NCI-H2081 (cell line): ENCODE results near the gene ZNF407.

ENCODE experiments used
- DNase-seq, 2 experiments: peaks; one replicate each; lab custom pipeline; 2025; lab: John Stamatoyannopoulos, UW

The ZNF407 gene

DNA sequence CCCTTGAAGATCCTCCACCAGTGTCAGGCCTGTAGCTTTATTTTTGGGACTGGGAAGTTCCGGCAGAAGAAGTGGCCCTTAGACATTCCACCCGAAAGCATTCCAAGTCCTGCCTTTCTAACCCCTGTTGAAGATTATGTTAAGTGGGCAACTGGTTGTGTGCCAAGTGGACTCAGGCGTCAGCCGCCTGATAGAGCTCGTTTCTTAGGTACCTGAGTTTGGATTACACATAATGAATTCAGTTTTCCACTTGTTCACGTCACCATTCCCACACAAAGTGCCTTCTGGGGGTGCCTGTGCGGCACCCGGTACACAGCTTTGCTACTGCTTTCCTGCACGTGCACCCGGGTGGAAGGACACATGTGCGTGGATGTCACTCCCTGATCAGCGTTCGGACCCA, 454.8 kb downstream of the ZNF407 start:
- no peak for DNase-seq

DNA sequence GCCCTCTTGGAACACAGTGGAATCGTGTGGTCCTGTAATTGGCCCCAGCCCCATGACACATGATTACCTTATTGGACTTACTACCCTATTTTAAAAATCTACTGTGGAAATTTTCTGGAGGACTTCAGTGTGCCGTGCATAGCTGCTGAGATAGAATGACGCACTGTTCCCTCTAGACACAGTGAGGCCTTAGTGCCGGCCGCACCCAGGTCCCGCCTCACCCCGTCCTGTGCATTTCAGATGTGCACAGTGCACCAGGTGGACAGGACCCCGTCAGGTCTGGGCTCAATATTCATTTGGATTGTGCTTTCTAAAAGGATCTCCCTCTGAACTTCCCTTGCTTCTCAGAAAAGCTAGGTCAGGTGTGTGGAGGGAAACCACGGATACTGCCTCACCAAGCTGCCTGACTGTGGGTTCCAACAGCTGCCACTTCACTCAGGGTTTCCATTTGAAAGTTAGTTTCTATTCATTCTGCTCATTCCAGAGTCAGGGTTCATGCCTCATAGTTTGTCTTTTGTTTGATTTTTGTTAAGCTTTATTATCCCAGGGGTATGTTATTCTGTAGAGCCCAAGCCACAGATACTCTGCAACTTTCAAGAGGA, 455.5 kb downstream of the ZNF407 start:
- no peak for DNase-seq

GRCh38 chr18:75054046-75054445, 456.4 kb downstream of the ZNF407 start:
- DNase-seq: peak in 1 of 2 experiments; percentile 72

DNA sequence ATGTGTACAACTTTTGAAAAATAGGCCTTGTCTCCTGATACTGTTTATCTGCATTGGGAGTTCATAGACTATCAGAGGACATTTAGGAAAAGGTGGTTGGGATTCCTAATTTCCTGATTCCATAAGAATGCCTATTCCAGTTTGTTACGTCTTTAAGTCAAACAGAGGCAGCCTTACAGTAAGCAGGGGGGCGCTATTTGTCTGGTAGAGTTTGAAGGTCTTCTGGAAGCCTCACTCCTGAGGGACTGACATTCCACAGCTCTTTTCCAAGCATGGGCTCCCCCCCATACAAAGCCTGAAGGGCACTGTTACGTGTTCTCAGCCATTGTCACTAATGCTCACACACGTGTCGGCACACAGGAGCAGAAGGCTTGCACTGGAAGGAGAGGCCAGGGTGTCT, 456.9 kb downstream of the ZNF407 start:
- DNase-seq: no peak

DNA sequence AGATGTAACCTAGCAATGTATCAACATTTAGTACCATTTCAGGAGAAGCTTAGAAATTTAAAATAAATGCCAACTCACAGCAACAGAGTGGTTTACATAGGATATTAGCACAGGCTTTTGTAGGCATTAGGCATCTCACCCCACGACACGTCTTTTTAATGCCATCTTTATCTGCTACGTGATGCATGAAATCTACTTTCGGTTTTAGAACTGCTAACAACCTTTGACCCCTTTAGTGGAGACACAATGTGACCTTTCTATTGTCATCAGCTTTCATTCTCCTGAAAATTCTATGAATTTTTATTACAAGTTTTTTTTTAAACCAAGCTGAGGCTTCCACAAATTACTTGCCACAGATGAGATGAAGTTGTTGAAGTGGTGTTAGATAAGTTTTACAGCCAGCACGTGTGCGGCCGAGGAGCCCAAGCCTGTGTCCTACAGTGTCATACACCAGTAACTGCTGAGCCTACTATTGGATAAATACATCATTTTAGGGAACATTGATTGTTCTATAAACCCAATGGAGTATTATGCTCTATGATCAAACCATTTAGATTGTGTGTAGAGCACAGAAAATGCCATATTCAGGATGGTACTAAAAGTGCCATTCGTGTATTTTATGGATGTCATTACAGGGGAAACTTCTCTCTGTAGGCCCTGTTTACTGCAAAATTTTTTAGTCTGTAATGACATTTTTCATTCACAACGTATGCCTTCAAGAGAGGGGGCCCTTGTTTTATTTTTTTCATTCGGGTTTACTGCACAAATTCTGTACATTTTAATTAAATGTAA, 459.7 kb downstream of the ZNF407 start:
- no peak for DNase-seq

DNA sequence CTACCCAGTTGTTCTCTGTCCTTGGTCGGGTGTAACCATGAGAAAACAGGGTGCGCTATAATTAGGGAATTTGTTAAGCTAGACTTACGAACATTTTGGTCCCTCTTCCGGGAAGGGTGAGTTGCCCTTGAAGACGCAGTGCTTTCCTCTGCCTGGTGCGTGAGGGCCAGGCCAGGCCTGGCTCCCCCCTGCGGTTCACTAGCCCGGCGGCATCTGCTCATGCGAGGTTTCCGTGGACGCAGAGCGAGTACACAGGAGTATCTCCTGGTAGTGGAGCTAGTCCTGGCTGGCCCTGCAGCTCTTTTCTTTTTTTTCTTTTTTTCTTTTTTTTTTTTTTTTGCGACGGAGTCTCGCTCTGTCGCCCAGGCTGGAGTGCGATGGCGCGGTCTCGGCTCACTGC, 462.5 kb downstream of the ZNF407 start:
- no peak for DNase-seq

GRCh38 chr18:75062297-75062886, 464.7 kb downstream of the ZNF407 start:
- DNase-seq: no peak

DNA sequence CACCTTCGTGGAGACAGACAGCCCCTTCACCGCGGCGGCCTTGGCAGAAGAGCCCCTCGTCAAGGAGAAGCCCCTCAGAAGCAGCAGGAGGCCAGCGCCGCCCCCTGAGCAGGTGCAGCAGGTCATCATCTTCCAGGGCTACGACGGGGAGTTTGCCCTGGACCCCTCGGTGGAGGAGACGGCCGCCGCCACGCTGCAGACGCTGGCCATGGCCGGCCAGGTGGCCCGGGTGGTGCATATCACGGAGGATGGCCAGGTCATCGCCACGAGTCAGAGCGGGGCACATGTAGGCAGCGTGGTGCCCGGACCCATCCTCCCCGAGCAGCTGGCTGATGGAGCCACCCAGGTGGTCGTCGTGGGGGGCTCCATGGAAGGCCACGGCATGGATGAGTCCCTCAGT, 465.5 kb downstream of the ZNF407 start:
- no peak for DNase-seq

DNA sequence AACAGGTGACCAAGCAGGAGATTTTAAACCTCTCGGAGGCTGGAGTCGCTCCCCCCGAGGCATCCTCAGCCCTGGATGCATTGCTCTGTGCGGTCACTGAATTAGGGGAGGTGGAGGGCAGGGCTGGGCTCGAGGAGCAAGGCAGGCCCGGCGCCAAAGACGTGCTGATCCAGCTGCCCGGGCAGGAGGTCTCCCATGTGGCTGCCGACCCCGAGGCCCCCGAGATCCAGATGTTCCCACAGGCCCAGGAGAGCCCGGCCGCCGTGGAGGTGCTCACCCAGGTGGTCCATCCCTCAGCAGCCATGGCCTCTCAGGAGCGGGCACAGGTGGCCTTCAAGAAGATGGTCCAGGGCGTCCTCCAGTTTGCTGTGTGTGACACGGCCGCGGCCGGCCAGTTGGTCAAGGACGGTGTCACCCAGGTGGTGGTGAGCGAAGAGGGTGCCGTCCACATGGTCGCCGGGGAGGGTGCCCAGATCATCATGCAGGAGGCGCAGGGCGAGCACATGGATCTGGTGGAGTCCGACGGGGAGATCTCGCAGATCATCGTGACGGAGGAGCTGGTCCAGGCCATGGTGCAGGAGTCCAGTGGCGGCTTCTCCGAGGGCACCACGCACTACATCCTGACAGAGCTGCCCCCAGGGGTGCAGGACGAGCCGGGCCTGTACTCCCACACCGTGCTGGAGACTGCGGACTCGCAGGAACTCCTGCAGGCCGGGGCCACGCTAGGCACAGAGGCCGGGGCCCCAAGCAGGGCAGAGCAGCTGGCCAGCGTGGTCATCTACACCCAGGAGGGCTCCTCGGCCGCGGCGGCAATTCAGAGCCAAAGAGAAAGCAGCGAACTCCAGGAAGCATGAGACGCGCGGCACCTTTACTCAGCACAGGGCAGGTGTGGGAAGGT, 466.2 kb downstream of the ZNF407 start:
- no peak for DNase-seq

DNA sequence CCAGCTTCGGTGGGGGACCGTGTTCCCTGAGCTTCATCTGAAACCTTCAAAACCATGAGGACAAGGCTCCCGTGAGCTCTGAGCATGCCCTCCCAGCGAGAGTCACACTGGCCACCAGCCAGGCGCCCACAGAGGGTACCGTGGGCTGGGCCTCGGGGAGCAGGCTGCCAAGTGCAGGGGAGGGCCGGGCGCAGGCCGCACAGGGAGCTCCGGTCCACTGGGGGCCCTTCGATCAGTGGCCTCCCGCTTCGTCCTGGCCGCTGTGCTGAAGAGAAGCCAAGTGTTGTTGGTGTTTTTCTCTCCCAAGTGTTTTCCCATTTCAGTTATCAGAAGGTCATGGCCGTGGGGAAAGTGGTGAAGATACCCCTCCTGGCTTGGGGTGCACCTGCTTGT, 466.8 kb downstream of the ZNF407 start:
- no peak for DNase-seq

DNA sequence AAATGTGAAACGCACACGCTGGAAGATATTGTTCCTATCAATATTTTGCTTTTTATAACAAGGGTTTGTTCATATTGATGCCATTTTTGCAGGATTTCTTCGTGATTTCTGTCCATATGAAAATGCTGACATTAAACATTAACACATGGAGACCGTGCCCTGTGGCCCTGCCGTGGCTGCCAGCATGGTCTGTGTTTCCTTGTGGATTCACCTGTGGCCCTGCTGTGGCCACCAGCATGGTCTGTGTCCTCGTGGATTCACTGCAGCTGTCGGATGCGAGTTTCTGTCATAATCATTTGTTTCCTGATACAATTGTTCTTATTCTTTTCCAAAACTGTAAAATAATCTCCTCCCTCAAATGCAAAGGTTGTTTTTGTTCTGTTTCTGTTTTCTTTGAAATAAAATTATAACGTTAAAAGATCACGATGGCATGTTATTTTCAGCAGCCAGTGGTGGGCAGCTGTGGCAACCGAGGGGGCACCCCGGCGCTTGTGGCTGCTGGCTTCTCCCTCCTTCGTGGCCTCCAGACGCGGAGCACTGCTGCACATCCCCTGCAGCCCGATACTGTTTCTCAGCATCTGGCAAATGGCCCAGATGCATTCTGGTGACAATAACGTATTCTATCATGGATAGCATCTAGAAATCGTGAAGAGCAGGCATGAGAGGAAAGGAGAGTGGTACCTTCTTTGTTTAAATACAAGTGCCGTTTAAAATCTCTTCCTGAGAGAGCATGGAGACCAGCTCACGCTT, 467.8 kb downstream of the ZNF407 start:
- no peak for DNase-seq

DNA sequence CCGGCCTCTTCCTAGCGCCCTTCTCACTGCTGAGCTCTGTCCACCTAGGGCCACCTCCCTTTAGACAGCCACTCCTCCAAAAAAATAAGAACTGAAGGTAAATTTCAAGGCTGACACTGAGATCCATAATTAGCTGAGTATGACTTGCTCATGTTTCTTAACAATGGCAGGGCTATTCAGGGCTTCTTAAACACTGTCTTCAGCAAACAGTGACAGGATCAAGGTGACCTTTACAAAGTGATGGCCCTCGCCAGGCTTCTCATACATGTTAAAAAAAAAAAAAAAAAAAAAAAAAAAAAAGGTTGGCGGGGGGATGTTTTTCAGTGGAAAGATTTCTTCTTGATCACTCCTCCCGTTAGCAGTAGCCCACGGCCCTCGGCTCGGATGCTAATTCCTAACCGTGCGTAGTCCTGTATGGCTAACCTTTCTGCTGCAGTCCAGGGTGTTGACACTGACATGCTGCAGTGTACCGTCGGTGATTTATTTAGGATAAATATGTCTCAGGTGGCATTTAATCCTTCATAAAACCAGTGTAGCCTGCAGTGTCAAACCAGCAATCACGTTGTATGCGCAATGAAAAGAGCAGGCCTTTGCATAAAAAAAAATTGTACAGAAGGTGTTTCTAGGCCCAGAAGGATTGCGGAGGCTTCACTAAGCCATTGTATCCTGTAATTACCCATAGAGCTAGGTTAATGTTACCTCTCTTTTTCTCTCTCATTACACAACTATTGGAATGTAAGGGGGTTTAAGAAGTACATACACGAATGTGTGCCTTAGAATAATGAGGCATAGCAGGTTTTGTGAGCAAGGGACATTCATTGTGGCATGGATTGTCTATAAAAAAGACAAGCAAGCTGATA, 468.6 kb downstream of the ZNF407 start:
- DNase-seq: peak in 1 of 2 experiments; percentile 32

- no peak for DNase-seq
These were observed 469.3 kb downstream of the ZNF407 start for GRCh38 chr18:75066936-75067335.

GRCh38 chr18:75067996-75068645, 470.5 kb downstream of the ZNF407 start:
- DNase-seq: no peak

DNA sequence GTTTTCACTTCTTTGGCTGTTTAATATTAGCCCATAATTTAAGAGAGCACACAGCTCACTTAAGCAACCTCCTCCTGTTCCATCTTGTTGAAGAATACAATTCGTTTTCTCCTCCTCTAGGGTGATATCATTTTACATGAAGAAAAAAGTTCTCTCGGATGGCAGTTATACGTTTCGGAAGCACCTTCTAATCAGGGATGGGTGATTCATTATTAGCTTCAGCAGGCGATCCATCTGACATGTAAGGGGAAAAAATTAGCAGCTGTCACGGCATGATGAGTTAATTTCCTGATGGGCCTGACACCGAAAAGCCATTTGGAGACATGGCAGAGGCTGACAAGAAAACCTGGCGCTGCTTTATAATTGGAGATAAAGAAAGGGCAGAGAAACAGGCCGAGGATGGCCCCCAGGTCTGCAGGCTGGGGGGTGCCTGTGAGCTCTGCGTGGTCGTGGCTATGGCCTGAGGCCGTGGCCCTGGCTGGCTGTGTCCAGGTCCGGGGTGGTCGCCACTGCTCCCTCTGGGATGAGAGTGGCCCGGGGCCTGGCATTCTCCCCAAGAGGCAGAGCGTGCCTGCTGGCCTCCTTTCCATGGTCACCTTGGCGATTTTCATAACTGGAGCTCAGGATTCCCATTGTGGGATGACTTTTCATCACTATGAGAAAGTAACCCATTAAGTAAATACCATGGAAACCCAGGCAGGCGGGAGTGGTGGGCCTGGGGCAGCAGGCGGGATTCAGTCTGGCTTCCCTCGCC, 471.2 kb downstream of the ZNF407 start:
- no peak for DNase-seq

- DNase-seq: peak in 1 of 2 experiments; percentile 19
These were observed 472.6 kb downstream of the ZNF407 start for GRCh38 chr18:75070235-75070624.

GRCh38 chr18:75070625-75071483, 473.2 kb downstream of the ZNF407 start:
- DNase-seq: peak; percentile 55 to 87

DNA sequence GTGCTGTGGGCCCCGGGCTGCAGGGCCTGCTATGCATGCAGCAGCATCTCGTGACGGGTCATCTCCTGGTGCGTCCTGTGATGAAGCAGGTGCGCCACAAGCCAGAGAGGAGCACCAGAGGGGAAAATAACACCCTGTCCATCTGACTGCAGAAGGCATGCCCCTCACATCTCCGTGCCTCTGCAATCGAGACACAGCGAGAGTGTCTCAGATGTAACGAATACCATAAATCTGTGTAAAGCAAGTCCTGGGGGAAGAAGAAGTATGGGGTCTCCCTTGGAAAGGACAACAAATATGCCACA, 473.8 kb downstream of the ZNF407 start:
- DNase-seq: no peak
